GM23248 (cell line): ENCODE measurements around the gene AGXT2. TPM values are rescaled to one million over a fixed set of nuclear protein-coding genes. Genes with fewer than 3 reads are reported as not detected.

Source experiments
- DNase-seq: peaks from one replicate; pipeline ENCODE4 v3.0.0-alpha.2; 2015
- H2AFZ ChIP-seq: fragments of 200-600 bp; sonication (generic); 2 replicates; pipeline ENCODE4 v1.6.1; 2016; ENCODE audit warnings: antibody characterized with exemption
- H3F3A ChIP-seq: fragments of 200-600 bp; sonication (generic); 2 replicates; pipeline ENCODE4 v1.6.1; 2016; ENCODE audit warnings: mild to moderate bottlenecking, antibody characterized with exemption, mixed run types; ENCODE audit not compliant: insufficient read depth
- H3K27ac ChIP-seq: fragments of 200-600 bp; sonication (generic); 2 replicates; pipeline ENCODE4 v1.5.1; 2016; ENCODE audit warnings: mild to moderate bottlenecking
- H3K27me3 ChIP-seq: fragments of 200-600 bp; sonication (generic); replicated peaks from 2 replicates; pipeline ENCODE4 v1.6.1; 2016; ENCODE audit warnings: mild to moderate bottlenecking; ENCODE audit not compliant: insufficient read depth
- H3K36me3 ChIP-seq: fragments of 200-600 bp; sonication (generic); 2 replicates; pipeline ENCODE4 v1.6.1; 2016; ENCODE audit warnings: low read depth, mild to moderate bottlenecking
- H3K4me1 ChIP-seq: fragments of 200-600 bp; sonication (generic); 2 replicates; pipeline ENCODE4 v1.6.1; 2016; ENCODE audit warnings: mild to moderate bottlenecking; ENCODE audit not compliant: insufficient read depth
- H3K4me2 ChIP-seq: fragments of 200-600 bp; sonication (generic); one replicate; pipeline ENCODE4 v1.6.1; 2016; ENCODE audit warnings: mild to moderate bottlenecking; ENCODE audit not compliant: unreplicated experiment
- H3K4me3 ChIP-seq: fragments of 200-600 bp; sonication (generic); 2 replicates; pipeline ENCODE4 v1.5.1; 2016; ENCODE audit warnings: mild to moderate bottlenecking
- H3K79me2 ChIP-seq: fragments of 200-600 bp; sonication (generic); 2 replicates; pipeline ENCODE4 v1.6.1; 2016; ENCODE audit warnings: mild to moderate bottlenecking; ENCODE audit not compliant: insufficient read depth
- H3K9ac ChIP-seq: fragments of 200-600 bp; sonication (generic); 2 replicates; pipeline ENCODE4 v1.6.1; 2016; ENCODE audit warnings: mild to moderate bottlenecking
- H3K9me2 ChIP-seq: fragments of 200-600 bp; sonication (generic); 2 replicates; pipeline ENCODE4 v1.6.1; 2016; ENCODE audit warnings: mixed run types, mild to moderate bottlenecking, moderate library complexity; ENCODE audit not compliant: insufficient read depth
- H3K9me3 ChIP-seq: fragments of 200-600 bp; sonication (generic); one replicate; pipeline ENCODE4 v1.6.1; 2017; ENCODE audit warnings: low read depth
- H4K20me1 ChIP-seq: fragments of 200-600 bp; sonication (generic); 2 replicates; pipeline ENCODE4 v1.6.0; 2016; ENCODE audit not compliant: insufficient read depth
- EZH2 ChIP-seq: fragments of 200-600 bp; sonication (generic); IDR thresholded peaks from 2 replicates; pipeline ENCODE4 v1.6.1; 2018; ENCODE audit warnings: antibody characterized with exemption, mild to moderate bottlenecking; ENCODE audit not compliant: insufficient read depth, poor library complexity, severe bottlenecking
- EZH2phosphoT487 ChIP-seq: fragments of 200-600 bp; sonication (generic); IDR thresholded peaks from 2 replicates; pipeline ENCODE4 v1.6.1; 2018; ENCODE audit warnings: antibody characterized with exemption, moderate library complexity, mild to moderate bottlenecking, low read depth; ENCODE audit not compliant: insufficient read depth
- WGBS, 2 experiments: methylation state at CpG; one replicate each; pipeline ENCODE4 v1.1.6; 2015 to 2017; ENCODE audit warnings: low lambda C conversion rate in 2 of 2, low coverage in 1 of 2; ENCODE audit errors: missing lambda C conversion rate in 2 of 2; 5-methylcytosine and 5-hydroxymethylcytosine counted together
- in situ Hi-C: fragments of 300-500 bp; cut with MboI; formaldehyde crosslinking; loops from 2 replicates; pipeline ENCODE4 v1.15.0; 2020
- polyA plus RNA-seq: library from polyadenylated mRNA; unstranded; fragments of >200 nt; fragmentation: Nextera tagmentation; extraction: Ambion mirVana; gene quantifications from 2 replicates; pipeline ENCODE4 v1.2.1, GENCODE V29; 2016
- total RNA-seq: library from RNA; depleted of rRNA; stranded (reverse); fragments of >200 nt; shearing (Covaris generic); gene quantifications from 2 replicates; pipeline ENCODE4 v1.2.3, GENCODE V29; 2014

The AGXT2 gene
- total and polyA plus RNA-seq, 2 experiments from 2014 or later: not detected

- no peak overlapping the region for H3K4me2 ChIP-seq
- no peaks in the 10 kb centered on the region for H3K27me3 ChIP-seq
Observed at GRCh38 chr5:35061211-35061770, 13.5 kb upstream of the AGXT2 start.

GRCh38 chr5:35060236-35060635 is 12.5 kb upstream of the AGXT2 start:
- no peaks in the 10 kb centered on the region for H4K20me1 ChIP-seq

More at GRCh38 chr5:35061211-35061770, 13.5 kb upstream of the AGXT2 start:
- Histone ChIP-seq H3K4me3 (no peak overlapping the region), H3K9ac (no peak overlapping the region), H3F3A (peaks cover 4% of the 10 kb centered on the region; the same call in 1 of the 2 replicates), H3K27ac (0 out of 2 replicates have a peak overlapping the region, but pooled peaks have one; percentile 29), H3K9me3 (no peaks in the 10 kb centered on the region), H3K4me1 (peaks cover 31% of the 10 kb centered on the region), H3K79me2 (no peaks in the 10 kb centered on the region), H3K9me2 (no peaks in the 10 kb centered on the region), H3K36me3 (no peaks in the 10 kb centered on the region), H2AFZ (no peak overlapping the region), H4K20me1 (no peaks in the 10 kb centered on the region)
- 40 to 43% methylated on average over 2 of the region's 2 CpGs for WGBS, 2 experiments
- peak; percentile 63 for DNase-seq
- TF ChIP-seq EZH2: no peak
- TF ChIP-seq EZH2phosphoT487: no peak
- in situ Hi-C loops: no loop called here

GRCh38 chr5:35059251-35059650 is 11.5 kb upstream of the AGXT2 start:
- TF ChIP-seq EZH2 (no peak), EZH2phosphoT487 (no peak)
- in situ Hi-C loops: no loop called here
- Histone ChIP-seq H3K4me2 (no peak overlapping the region), H3K9ac (no peak overlapping the region), H2AFZ (no peak overlapping the region), H3K79me2 (no peaks in the 10 kb centered on the region), H3K9me2 (no peaks in the 10 kb centered on the region), H3K36me3 (no peaks in the 10 kb centered on the region), H3K27me3 (no peaks in the 10 kb centered on the region), H3K9me3 (no peaks in the 10 kb centered on the region), H3K4me1 (peaks cover 49% of the 10 kb centered on the region), H4K20me1 (no peaks in the 10 kb centered on the region), H3K27ac (no peak overlapping the region), H3K4me3 (no peak overlapping the region), H3F3A (peaks cover 16% of the 10 kb centered on the region; the same call in 1 of the 2 replicates)
- DNase-seq: no peak

More at GRCh38 chr5:35060236-35060635, 12.5 kb upstream of the AGXT2 start:
- Histone ChIP-seq H3F3A (peaks cover 8% of the 10 kb centered on the region; the same call in 1 of the 2 replicates), H3K9me3 (no peaks in the 10 kb centered on the region), H3K4me3 (no peak overlapping the region), H3K79me2 (no peaks in the 10 kb centered on the region), H3K27ac (no peak overlapping the region), H3K36me3 (no peaks in the 10 kb centered on the region), H3K4me1 (peaks cover 39% of the 10 kb centered on the region), H3K4me2 (no peak overlapping the region), H3K9ac (no peak overlapping the region), H2AFZ (no peak overlapping the region), H3K27me3 (no peaks in the 10 kb centered on the region), H3K9me2 (no peaks in the 10 kb centered on the region)
- TF ChIP-seq EZH2phosphoT487 (no peak), EZH2 (no peak)
- 33 to 46% methylated on average over 2 of the region's 2 CpGs for WGBS, 2 experiments
- in situ Hi-C loops: no loop called here
- DNase-seq: no peak

GRCh38 chr5:35058374-35058788 is 10.6 kb upstream of the AGXT2 start:
- Histone ChIP-seq H3K4me2 (no peak overlapping the region), H2AFZ (no peak overlapping the region), H3F3A (peaks cover 20% of the 10 kb centered on the region; the same call in 1 of the 2 replicates), H3K4me3 (no peak overlapping the region), H3K9me2 (no peaks in the 10 kb centered on the region), H3K9ac (no peak overlapping the region), H3K27me3 (no peaks in the 10 kb centered on the region), H4K20me1 (no peaks in the 10 kb centered on the region), H3K36me3 (no peaks in the 10 kb centered on the region), H3K4me1 (peaks cover 52% of the 10 kb centered on the region), H3K27ac (no peak overlapping the region), H3K9me3 (no peaks in the 10 kb centered on the region), H3K79me2 (no peaks in the 10 kb centered on the region)
- DNase-seq: no peak
- TF ChIP-seq EZH2phosphoT487 (no peak), EZH2 (no peak)
- 65 to 70% methylated on average over 3 of the region's 3 CpGs for WGBS, 2 experiments
- in situ Hi-C loops: no loop called here
